HG02642 (cell line): ENCODE measurements around the gene NANOS3.
A peak's percentile ranks its signal among the peaks of the same experiment; 100 is the strongest.

Experiments used
- ATAC-seq: cut with Tn5 transposase; IDR thresholded peaks from one replicate; pipeline ENCODE4 v1.9.1; 2021; ENCODE audit warnings: mild to moderate bottlenecking; ENCODE audit not compliant: unreplicated experiment, poor library complexity

NANOS3 gene

DNA sequence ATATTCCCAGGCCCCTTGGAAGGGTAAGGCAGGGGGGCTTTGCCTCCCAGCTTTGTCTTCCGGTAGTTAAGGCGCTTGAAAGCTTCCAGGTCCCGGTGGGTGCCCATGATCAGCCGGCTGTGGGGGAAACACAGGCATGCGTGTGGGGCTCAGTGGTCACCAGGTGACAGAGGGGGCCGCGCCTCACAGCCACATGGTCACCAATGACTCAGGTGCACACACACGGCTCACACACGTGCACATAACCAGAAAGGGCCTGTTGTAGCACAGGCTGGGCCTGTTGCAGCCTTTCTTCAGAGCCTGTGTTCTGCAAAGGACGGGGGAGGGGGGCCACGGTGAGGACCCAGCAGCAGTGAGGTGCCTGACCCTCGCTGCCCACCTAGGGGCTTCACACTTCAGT, 5.9 kb downstream of the NANOS3 start:
- ATAC-seq, result no peak

DNA sequence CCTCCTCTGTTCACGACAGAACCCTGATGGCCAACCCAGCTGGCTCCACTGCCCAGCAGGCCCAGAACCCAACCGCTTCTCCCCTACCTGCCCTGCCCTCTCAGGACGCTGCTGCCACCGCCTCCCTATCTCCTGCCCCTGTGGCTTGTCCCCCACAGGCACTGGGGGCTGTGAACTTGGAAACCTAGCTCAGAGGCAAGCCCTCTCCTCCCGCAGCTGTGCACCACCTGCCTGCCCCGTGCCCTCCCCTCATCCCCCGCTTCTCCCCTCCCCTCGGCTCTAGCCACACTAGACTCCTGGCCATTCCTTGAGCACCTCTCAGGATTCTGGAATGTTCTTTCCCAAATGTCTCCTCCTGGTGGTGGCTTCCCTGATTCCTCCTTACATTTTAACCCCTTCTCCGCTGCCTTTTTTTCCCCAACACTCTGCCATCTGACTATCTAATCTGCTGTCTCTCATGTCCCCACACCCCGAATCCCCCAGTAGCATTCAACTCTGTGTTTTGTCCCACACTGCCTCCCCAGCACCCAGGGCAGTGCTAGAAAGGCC, 6.7 kb downstream of the NANOS3 start:
- no peak for ATAC-seq

- ATAC-seq, result no peak
Measured at GRCh38 chr19:13884726-13885591, 8.0 kb downstream of the NANOS3 start.

- ATAC-seq, result no peak
Measured at GRCh38 chr19:13885826-13886365, 9.0 kb downstream of the NANOS3 start.

DNA sequence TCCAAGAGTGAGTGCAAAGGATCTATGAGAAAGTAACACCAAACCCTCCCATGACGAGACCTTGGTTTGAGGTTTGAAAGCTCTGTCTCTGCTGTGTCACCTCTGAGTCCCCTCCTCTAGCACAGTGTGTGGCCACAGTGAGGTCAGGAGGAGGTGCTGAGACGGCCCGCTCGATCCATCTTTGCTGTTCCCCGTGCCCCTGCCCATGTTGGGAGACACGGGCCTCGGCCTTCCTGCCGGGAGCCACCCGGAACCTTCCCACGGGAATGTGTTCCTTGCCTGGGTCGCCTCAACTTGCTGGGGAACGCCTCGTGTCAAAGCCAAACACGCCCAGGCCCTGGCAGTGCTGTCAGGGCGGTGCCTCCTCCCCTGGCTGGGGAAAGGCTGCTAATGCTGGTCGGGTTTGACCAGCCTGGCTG, 10.1 kb downstream of the NANOS3 start:
- no peak for ATAC-seq

GRCh38 chr19:13887517-13887916, 10.6 kb downstream of the NANOS3 start:
- ATAC-seq, result no peak

DNA sequence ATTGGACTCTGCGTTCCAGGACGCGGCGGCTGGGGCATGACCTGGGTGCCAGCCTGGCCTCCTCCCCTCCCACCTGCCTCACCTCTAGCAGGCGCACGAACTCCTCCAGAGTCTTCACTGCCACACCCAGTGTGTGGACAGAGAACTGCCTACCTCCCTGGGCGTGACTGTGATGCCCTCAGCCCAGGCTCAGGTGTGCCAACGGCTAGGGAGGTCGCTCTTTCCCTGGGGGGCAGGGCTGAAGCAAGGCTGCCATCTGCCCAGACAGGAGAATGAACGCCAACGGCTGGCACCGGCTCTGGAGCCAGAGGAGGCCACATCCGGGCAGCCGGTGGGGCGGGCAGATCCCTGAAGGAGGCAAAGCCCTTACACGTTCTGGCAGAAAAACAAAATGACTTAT, 11.3 kb downstream of the NANOS3 start:
- ATAC-seq, result no peak

- no peak for ATAC-seq
Measured at GRCh38 chr19:13890136-13890535, 13.2 kb downstream of the NANOS3 start.

- ATAC-seq, result no peak
Measured at GRCh38 chr19:13892870-13893269, 15.9 kb downstream of the NANOS3 start.

GRCh38 chr19:13894552-13894951, 17.6 kb downstream of the NANOS3 start:
- no peak for ATAC-seq

DNA sequence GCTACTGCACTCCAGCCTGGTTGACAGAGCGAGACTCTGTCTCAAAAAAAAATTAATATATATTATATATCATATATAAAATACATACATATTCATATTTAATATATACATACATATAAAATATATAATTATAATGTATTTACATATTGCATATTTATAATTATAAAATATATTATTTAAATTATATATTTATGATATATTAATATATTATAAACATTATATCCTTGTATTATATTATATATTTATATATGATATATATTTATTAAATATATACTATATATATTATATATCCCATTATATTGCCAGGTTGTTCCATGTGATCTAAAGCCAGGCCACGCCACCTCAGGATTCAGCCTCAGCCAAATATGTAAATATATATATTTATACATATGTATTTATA, 19.3 kb downstream of the NANOS3 start:
- no peak for ATAC-seq

GRCh38 chr19:13899393-13899792, 22.5 kb downstream of the NANOS3 start:
- ATAC-seq, result no peak

DNA sequence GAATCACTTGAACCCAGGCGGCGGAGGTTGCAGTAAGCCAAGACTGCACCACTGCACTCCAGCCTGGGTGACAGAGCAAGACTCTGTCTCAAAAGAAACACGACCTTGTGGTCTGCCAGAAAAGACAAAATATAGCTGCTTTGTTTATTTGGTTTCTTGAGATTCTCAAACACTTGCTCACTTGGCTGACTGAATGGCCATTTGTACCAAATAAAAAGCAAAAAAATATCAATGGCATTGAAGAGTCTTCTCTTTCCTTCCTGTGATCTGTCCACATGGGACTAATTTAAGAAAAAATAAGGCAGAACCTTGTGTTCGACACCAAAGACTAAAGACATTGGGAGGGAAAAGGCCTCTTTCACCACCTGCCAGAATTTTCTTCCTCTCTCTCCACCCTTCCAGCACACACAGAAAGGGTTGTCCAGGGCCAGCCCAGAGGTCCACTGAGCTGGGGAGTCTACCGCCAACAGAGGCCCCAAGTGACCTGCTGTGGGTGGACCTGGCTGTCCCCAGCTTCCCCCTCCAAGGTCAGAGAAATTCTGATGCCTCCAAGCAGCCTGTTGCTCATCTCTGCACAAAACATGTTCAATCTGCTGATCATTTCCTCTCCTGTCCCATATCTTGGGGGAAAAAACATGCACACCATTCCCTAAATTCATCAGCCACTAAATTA, 23.1 kb downstream of the NANOS3 start:
- no peak for ATAC-seq

DNA sequence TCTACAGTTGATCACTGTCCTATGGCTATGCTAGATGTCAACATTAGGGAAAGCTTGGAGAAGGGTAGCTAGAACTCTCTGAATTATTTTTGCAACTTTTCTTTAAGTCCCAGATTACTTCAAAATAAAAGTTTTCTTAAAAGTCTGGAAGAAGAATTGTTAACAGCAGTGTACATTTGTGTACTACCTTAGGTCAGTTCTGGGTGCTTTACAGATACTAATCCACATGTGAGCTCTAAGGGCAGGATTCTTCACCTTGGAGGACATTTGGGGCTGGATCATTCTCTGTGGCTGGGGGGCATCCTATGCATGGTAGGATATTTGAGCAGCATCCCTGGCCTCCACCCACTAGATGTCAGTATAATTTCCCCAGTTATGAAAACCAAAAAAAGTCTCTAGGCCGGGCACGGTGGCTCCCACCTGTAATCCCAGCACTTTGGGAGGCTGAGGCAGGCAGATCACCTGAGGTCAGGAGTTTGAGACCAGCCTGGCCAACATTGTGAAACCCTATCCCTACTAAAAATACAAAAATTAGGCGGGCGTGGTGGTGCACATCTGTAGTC, 26.1 kb downstream of the NANOS3 start:
- ATAC-seq, result no peak

DNA sequence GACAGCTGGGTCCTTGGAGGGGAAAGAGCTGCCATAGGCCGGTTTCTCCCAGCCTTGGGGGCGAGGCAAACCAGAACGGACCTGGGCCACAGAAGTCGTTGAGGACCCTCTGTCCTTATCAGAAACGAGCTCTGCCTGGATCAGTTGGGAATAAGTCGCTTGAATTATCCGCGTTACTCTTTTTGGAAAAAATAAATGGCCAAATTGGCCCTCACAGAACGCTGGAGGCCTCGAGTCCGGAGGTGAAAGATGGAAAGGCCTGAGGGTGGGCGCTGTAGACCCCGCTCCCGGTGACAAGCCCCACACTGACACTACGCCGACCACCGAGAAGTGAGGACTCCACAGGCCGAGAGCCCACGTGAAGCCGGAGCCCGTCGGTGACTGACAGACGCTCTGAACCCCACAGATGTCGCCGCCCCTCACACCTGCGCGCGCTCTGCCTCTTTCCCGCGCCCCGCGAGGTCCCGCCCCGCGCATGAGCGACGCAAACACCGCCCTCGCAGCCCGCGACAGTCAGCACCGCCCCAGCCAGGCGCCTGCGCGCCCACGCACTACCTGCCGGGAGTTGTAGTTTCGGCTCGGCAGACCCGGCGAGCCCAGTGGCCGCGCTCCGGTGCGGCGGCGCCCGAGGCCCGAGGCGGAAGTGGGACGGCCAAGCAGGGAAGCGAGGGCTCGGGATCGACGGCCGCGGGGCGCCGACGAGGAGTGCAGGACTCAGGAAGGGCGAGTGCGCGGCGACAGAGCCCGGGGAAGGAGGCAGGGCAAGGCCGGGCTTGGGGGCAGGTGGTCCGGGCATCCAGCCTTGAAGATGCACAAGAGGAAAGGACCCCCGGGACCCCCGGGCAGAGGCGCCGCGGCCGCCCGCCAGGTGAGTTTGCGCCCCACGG, 28.9 kb downstream of the NANOS3 start, which contains the start of the genes BRME1 and CC2D1A:
BRME1 (minus strand) TSS at position 484 of the 887 bp plus-strand sequence. CDS start 1,225 bp downstream, outside the sequence.
CC2D1A (plus strand) TSS at position 568 of the 887 bp plus-strand sequence; CDS start at position 809, 241 bp downstream.
- peak; percentile 95 for ATAC-seq

GRCh38 chr19:13906521-13906904, 29.6 kb downstream of the NANOS3 start:
- ATAC-seq, result peak; percentile 23

GRCh38 chr19:13906910-13907309, 30.0 kb downstream of the NANOS3 start:
- ATAC-seq, result no peak

- no peak for ATAC-seq
Measured at GRCh38 chr19:13908674-13909073, 31.7 kb downstream of the NANOS3 start.

DNA sequence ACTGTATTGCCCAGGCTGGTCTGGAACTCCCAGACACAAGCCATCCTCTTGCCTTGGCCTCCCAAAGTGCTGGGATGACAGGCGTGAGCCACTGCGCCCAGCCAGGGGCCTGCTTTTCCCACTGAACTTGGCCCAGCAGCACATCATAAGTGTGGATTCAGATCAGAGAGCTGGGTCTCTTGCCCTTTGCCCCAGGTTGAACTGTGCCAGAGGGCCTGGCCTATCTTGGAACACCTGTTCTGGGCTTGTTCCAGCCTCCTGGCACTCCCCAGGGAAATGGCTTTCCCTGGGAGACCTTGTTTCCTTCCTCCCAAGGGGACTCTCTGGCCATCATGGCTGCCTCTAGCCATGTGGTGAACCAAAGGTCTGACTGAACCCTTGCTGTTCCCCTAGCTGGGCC, 32.5 kb downstream of the NANOS3 start:
- ATAC-seq, result no peak

DNA sequence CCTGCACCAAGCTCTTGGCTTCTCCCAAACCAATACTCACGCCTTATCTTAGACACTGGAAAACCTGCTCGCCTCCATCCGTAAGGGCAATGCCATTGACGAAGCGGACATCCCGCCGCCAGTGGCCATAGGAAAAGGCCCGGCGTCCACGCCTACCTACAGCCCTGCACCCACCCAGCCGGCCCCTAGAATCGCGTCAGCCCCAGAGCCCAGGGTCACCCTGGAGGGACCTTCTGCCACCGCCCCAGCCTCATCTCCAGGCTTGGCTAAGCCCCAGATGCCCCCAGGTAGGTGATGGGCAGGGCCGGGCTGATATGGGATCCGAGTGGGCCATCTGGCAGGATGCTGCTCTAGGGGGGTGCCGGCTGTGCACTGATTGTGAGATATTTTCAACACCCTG, 36.4 kb downstream of the NANOS3 start:
- ATAC-seq, result no peak
